Ammon's horn (tissue), 1 donor: ENCODE data around the gene ZNF132.

Source experiments
- DNase-seq: peaks from one replicate; pipeline ENCODE4 v3.0.0-alpha.2; 2016; ENCODE audit warnings: low spot score

ZNF132 gene

DNA sequence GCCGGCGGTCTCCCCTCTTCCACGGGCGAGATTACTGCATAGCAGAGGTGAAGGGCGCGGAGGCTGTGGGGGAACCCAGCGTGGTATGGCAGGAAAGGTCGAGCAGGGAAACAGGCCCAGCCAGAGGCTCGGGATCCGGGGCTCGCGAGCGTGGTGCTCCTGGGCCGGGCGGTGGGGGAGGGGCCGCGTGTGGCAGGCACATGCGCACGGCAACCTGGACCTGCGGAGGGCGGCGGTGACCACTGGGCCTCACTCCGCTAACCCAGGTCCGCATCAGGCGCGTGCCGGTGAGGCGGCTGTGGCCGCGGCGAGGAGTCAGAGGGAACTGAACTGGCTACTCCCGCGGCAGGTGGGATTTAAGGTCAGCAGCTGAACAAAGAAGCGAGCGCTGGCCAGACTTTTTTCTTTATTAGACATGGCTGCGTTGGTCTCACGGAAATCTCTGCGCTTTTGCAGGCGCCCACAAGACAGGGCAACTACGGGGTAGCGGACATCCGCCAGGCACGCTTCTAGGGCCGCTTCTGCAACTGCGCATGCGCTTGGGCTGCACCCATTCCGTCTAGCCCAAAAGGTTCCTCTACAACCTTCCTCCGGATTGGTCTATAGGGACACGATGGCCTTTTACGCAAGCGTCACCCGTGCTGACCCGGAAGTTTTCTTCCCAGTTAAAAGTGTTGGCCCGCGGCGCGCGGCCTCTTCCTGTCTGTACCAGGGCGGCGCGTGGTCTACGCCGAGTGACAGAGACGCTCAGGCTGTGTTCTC, 53.2 kb downstream of the ZNF132 start, which contains the start of gene RPS5:
Gene RPS5, plus strand, starts transcription at position 694 of the 762 bp plus-strand sequence. CDS start 869 bp downstream, outside the sequence.
- peak; percentile 99 for DNase-seq

GRCh38 chr19:58385891-58386575, 53.9 kb downstream of the ZNF132 start:
- no peak for DNase-seq

DNA sequence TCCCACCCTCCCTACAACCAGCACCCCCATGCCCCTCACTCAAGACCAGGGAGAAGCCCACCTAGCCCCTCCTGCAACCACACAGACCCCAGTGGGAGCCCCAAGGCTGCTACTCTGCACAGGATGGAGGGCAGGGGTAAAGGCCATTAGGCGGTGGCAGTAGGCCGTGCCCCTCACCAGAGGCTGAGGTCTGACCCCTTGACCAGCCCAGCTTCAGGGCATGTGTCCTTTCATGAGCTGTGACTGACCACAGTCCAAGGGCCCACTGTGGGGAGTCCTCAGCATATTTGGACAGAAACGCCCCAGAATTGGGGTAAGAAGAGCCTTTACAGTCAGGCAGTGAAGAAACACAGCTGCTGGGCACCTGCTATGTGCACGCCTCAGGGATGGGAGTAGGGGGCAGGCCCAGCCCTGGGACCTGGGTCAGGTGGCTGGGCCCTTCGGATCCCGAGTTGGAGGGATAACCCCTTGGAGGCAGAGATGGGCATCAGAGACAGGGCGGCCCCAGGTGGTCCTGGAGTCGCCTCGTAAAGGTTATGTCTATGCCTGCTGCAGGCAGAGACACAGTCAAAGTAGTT, 54.6 kb downstream of the ZNF132 start:
- DNase-seq: no peak

DNA sequence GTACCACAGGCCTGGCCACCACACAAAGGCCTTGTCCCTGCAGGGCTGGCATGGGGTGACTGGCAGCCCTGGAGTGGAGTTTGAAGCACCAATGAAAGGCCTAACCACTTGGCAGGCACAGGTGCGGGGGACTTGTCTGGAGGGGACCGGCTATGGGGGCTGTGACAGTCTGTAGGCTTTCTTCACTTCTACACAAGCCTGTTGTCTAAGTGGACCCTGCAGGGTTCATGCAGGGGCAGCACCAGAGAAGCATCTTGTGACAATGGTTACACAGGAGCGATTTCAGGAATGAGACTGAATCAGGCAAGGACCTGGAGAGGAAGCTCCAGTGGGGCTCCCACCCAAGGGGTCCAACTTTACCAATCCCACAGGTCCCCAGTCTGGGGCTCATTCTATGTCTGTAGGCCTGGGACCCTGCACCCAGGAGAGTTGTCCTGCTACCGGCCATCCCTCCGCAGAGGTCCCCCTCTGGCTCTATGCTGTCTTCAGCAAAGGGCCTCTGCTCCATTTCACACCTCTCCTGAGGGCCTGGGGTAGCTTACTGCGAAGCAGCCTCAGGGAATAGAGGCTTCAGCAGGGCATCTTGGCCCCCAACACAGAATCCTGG, 56.9 kb downstream of the ZNF132 start:
- DNase-seq: no peak
